ENCODE results near the gene SLX9. TPM values are rescaled to one million over a fixed set of nuclear protein-coding genes. Genes with fewer than 3 reads are reported as not detected.

SLX9 gene
- total RNA-seq, 1 experiment from 2014 or later = 77.2 TPM

- TF ChIP-seq, protein P1, sequence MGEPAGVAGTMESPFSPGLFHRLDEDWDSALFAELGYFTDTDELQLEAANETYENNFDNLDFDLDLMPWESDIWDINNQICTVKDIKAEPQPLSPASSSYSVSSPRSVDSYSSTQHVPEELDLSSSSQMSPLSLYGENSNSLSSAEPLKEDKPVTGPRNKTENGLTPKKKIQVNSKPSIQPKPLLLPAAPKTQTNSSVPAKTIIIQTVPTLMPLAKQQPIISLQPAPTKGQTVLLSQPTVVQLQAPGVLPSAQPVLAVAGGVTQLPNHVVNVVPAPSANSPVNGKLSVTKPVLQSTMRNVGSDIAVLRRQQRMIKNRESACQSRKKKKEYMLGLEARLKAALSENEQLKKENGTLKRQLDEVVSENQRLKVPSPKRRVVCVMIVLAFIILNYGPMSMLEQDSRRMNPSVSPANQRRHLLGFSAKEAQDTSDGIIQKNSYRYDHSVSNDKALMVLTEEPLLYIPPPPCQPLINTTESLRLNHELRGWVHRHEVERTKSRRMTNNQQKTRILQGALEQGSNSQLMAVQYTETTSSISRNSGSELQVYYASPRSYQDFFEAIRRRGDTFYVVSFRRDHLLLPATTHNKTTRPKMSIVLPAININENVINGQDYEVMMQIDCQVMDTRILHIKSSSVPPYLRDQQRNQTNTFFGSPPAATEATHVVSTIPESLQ (CRISPR knock-in tag; IDR thresholded peaks at IDR 0.05) = no peak
- no peak for TF ChIP-seq NR3C1 (CRISPR knock-in tag; conservative IDR thresholded peaks at IDR 0.05; ENCODE audit: low read depth)
- TF ChIP-seq, protein P2, sequence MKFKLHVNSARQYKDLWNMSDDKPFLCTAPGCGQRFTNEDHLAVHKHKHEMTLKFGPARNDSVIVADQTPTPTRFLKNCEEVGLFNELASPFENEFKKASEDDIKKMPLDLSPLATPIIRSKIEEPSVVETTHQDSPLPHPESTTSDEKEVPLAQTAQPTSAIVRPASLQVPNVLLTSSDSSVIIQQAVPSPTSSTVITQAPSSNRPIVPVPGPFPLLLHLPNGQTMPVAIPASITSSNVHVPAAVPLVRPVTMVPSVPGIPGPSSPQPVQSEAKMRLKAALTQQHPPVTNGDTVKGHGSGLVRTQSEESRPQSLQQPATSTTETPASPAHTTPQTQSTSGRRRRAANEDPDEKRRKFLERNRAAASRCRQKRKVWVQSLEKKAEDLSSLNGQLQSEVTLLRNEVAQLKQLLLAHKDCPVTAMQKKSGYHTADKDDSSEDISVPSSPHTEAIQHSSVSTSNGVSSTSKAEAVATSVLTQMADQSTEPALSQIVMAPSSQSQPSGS (CRISPR knock-in tag; IDR thresholded peaks at IDR 0.05; ENCODE audit: borderline replicate concordance, low read depth) = no peak
These were observed 80.2 kb downstream of the SLX9 start (continued) for GRCh38 chr21:45019887-45020537.

- Mint-ChIP-seq H3K9me3 (peaks cover 20% of the 10 kb centered on the region), H3K4me3 (no peak overlapping the region), H3K27ac (no peak overlapping the region), H3K27me3 (ENCODE audit: low read depth) (peaks cover 47% of the 10 kb centered on the region), H3K36me3 (peaks cover 13% of the 10 kb centered on the region), H3K4me1 (no peaks in the 10 kb centered on the region)
- TF ChIP-seq OVOL2 (CRISPR knock-in tag; IDR thresholded peaks at IDR 0.05; ENCODE audit: borderline replicate concordance) = no peak
- ChIA-PET POLR2A (no interaction called here), CTCF (interaction anchor here (0.6 kb wide), 1 partner anchor 8 kb away, joined by 3 read pairs; no protein-coding TSS in a partner anchor)
- no peak for ATAC-seq
- DNase-seq (ENCODE audit: low spot score) = no peak
These were observed 81.0 kb downstream of the SLX9 start for GRCh38 chr21:45020629-45021427.

GRCh38 chr21:45021428-45022347 is 81.9 kb downstream of the SLX9 start:
- H3K27ac Mint-ChIP-seq = no peak overlapping the region
- DNase-seq (ENCODE audit: low spot score) (no peak), ATAC-seq (no peak)
- TF ChIP-seq CREM (CRISPR knock-in tag; IDR thresholded peaks at IDR 0.05) (no peak), GABPB1 (CRISPR knock-in tag; IDR thresholded peaks at IDR 0.05) (peak; percentile 27; the same call in 1 of the 2 replicates)
- POLR2A ChIA-PET = no interaction called here
- peaks cover 39% of the 10 kb centered on the region for H3K27me3 Mint-ChIP-seq (ENCODE audit: low read depth)
- peaks cover 20% of the 10 kb centered on the region for H3K9me3 Mint-ChIP-seq
- CTCF ChIA-PET = interaction anchor here (0.6 kb wide), 1 partner anchor 7 kb away, joined by 3 read pairs; no protein-coding TSS in a partner anchor
- no peak overlapping the region for H3K4me3 Mint-ChIP-seq
- H3K36me3 Mint-ChIP-seq = peaks cover 13% of the 10 kb centered on the region
- no peaks in the 10 kb centered on the region for H3K4me1 Mint-ChIP-seq

- Mint-ChIP-seq H3K36me3 (peaks cover 13% of the 10 kb centered on the region), H3K9me3 (peaks cover 20% of the 10 kb centered on the region), H3K27ac (no peak overlapping the region), H3K4me3 (no peak overlapping the region), H3K4me1 (0 out of 2 replicates have a peak, but pooled peaks cover 4% of the 10 kb centered on the region), H3K27me3 (ENCODE audit: low read depth) (peaks cover 35% of the 10 kb centered on the region)
- no peak for ATAC-seq
- ChIA-PET POLR2A (no interaction called here), CTCF (no interaction called here)
- TF ChIP-seq CREB1 (CRISPR knock-in tag; IDR thresholded peaks at IDR 0.05) (no peak), GABPB1 (CRISPR knock-in tag; IDR thresholded peaks at IDR 0.05) (no peak), ZNF219 (CRISPR knock-in tag; IDR thresholded peaks at IDR 0.05; ENCODE audit: borderline replicate concordance) (no peak), NR1H2 (CRISPR knock-in tag; IDR thresholded peaks at IDR 0.05) (no peak), ELF4 (CRISPR knock-in tag; IDR thresholded peaks at IDR 0.05; ENCODE audit: low read depth) (no peak)
- TF ChIP-seq, protein P3, sequence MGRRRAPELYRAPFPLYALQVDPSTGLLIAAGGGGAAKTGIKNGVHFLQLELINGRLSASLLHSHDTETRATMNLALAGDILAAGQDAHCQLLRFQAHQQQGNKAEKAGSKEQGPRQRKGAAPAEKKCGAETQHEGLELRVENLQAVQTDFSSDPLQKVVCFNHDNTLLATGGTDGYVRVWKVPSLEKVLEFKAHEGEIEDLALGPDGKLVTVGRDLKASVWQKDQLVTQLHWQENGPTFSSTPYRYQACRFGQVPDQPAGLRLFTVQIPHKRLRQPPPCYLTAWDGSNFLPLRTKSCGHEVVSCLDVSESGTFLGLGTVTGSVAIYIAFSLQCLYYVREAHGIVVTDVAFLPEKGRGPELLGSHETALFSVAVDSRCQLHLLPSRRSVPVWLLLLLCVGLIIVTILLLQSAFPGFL (CRISPR knock-in tag; IDR thresholded peaks at IDR 0.05; ENCODE audit: borderline replicate concordance) = no peak
- DNase-seq (ENCODE audit: low spot score) = no peak
These were observed 82.5 kb downstream of the SLX9 start for GRCh38 chr21:45022348-45022675.
